22Rv1 (cell line): Measurements from ENCODE around the gene DNASE2B.

Source experiments
- H3K27ac ChIP-seq: fragments of 450-650 bp; 2 replicates; pipeline ENCODE4 v1.5.1; 2017
- ZFX ChIP-seq: fragments of 450-650 bp; IDR thresholded peaks from 2 replicates; pipeline ENCODE4 v1.6.1; 2017; ENCODE audit warnings: antibody characterized with exemption, borderline replicate concordance
- TF ChIP-seq, protein P1 (sequence below): fragments of 450-650 bp; IDR thresholded peaks from 2 replicates; pipeline ENCODE4 v1.5.1; 2017; ENCODE audit warnings: mild to moderate bottlenecking

Gene DNASE2B

DNA sequence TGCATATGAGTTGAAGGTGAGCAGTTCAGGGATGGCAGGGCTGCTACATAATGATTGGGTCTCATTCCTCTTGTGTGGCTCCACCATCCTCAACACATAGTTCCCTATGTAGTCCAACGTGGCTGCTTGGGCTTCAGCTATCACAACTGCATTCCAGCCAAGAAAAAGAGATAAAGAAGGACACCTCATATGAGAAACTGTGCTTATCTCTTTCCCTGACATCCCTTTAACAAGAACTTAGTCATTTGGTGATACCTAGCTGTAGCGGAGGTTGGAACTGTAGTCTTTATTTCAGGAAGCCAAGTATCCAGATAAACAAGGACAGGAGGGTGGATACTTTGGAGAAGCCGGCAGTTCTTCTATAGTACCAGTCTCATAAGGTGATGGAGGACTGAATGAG is 42.7 kb upstream of the DNASE2B start:
- H3K27ac ChIP-seq: no peak overlapping the region

DNA sequence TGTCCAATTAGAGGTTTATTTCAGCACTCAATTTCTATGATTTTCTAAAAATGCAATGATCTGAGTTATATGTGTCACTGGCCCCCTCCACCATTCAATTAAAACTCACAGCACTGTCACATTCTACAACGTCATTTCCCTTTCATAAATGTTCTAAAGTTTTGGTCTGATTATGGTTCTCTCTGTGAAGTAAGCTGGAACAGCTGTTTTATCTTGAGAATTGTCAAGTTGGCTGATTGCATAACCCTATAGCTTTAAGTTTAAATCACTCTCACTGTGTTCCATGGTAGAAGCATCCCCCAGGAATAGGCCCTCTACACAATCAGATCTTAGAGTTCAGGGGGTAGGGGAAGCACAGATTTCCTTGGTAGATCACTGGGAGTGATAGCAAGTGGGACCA is 41.4 kb upstream of the DNASE2B start:
- no peak for TF ChIP-seq ZFX
- TF ChIP-seq, protein P1, sequence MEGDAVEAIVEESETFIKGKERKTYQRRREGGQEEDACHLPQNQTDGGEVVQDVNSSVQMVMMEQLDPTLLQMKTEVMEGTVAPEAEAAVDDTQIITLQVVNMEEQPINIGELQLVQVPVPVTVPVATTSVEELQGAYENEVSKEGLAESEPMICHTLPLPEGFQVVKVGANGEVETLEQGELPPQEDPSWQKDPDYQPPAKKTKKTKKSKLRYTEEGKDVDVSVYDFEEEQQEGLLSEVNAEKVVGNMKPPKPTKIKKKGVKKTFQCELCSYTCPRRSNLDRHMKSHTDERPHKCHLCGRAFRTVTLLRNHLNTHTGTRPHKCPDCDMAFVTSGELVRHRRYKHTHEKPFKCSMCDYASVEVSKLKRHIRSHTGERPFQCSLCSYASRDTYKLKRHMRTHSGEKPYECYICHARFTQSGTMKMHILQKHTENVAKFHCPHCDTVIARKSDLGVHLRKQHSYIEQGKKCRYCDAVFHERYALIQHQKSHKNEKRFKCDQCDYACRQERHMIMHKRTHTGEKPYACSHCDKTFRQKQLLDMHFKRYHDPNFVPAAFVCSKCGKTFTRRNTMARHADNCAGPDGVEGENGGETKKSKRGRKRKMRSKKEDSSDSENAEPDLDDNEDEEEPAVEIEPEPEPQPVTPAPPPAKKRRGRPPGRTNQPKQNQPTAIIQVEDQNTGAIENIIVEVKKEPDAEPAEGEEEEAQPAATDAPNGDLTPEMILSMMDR: no peak
- no peak overlapping the region for H3K27ac ChIP-seq

More for the DNA sequence above, 42.7 kb upstream of the DNASE2B start:
- TF ChIP-seq, protein P1: no peak
- TF ChIP-seq ZFX: no peak

DNA sequence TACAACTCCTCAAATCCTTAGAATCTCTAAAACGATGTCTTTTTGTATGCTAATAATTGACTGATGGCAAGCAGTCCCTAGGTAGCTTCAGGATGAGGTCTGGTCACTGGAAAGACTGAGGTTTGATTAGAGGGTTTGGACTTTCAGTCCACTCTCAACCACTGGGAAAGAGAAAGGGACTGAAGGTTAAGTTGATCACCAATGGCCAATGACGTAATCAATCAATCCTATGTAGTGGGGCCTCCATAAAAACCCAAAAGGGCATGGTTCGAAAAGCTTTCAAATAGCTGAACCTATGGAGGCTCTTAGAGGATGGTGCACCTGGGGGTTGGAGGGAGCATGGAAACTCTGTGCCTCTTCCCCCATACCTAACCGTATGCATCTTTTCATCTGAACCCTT is 39.6 kb upstream of the DNASE2B start:
- no peak overlapping the region for H3K27ac ChIP-seq
- TF ChIP-seq ZFX: no peak
- TF ChIP-seq, protein P1: no peak

DNA sequence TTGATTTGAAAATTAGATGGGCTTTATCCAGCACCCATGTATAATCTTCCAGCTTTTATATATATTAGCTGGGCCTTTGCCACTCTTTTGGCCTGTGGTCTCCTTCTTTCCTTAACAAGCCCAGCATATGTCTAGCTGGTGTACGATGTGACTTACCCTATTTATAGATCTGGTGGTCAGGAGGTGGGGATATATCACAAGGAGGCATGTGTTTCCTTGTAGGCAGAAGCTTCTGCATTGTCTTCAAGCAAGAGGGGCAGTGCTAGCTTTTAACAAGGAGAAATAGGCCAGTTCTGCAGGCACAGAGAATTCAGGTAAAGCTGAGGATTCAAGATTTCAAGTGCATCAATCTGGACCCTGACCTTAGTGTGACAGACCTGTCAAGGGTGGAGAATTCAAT is 38.0 kb upstream of the DNASE2B start:
- no peak overlapping the region for H3K27ac ChIP-seq
- TF ChIP-seq, protein P1: no peak
- no peak for TF ChIP-seq ZFX

DNA sequence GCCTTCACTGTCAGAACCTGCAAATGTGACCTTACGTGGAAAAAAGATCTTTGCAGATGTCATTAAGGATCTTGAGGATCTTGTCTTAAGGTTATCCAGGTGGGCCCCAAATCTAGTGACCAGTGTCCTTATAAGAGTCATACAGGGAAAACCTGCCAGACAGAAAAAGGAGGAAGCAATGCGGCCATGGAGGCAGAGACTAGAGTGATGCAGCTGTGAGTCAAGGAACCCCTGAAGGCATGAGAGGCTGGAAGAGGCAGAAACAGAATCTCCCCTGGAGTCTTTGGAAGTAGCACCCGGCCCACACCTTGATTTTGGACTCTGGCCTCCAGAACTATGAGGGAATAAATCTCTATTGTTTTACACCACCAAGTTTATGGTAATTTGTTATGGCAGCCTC is 36.5 kb upstream of the DNASE2B start:
- H3K27ac ChIP-seq: no peak overlapping the region
- TF ChIP-seq ZFX: no peak
- TF ChIP-seq, protein P1: no peak

DNA sequence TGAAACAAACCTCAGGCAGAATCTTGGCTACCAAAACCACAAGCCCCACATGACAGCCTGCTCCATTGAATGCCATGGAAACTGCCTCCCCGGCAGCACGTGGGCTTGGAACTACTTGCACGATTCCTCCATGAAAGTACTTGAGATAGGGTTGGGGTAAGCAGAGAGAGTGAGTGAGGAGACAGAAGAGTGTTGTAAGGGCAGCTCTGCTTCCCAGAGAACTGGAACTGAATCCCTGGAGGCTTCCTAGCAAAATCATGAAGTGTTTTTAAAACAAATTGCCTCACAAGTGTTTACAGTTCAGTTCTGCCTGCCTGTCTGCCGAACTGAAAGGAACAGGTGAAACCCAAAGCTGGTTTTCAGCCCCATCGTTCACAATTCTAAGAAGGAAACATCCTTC is 35.3 kb upstream of the DNASE2B start:
- H3K27ac ChIP-seq: no peak overlapping the region
- TF ChIP-seq, protein P1: no peak
- TF ChIP-seq ZFX: no peak

DNA sequence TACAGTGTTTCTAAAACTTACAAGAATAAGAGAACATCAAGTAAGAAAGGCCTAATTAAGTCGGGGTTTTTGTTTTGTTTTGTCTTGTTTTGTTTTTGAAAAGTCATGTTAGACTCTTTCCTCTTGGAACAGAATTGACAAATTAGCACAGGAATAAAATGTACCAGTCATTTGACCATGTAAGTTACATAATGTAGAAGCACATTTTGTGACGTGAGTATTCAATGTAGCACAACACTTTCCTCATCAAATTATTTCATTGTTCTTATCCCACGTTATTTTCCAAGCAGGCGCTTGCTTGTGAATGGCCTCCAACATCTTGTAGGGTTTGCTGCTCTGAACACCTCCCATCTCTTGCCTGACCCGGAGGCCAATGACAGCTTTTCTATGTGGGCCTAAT is 34.7 kb upstream of the DNASE2B start:
- H3K27ac ChIP-seq: no peak overlapping the region
- TF ChIP-seq, protein P1: no peak
- TF ChIP-seq ZFX: no peak
